Renal cortical epithelial cell (primary cell): ENCODE results near the gene CREB3L1. TPM values are rescaled to one million over a fixed set of nuclear protein-coding genes. Genes with fewer than 3 reads are reported as not detected.

Experiments used
- DNase-seq: peaks from one replicate; pipeline ENCODE4 v3.0.0-alpha.2; 2011; ENCODE audit warnings: low read depth
- total RNA-seq: library from RNA; depleted of rRNA; stranded (reverse); fragments of >200 nt; gene quantifications from 2 replicates; pipeline ENCODE4 v1.2.3, GENCODE V29; 2014

The CREB3L1 gene
- 2.1 and 6.7 TPM in 2 replicates for total RNA-seq

DNA sequence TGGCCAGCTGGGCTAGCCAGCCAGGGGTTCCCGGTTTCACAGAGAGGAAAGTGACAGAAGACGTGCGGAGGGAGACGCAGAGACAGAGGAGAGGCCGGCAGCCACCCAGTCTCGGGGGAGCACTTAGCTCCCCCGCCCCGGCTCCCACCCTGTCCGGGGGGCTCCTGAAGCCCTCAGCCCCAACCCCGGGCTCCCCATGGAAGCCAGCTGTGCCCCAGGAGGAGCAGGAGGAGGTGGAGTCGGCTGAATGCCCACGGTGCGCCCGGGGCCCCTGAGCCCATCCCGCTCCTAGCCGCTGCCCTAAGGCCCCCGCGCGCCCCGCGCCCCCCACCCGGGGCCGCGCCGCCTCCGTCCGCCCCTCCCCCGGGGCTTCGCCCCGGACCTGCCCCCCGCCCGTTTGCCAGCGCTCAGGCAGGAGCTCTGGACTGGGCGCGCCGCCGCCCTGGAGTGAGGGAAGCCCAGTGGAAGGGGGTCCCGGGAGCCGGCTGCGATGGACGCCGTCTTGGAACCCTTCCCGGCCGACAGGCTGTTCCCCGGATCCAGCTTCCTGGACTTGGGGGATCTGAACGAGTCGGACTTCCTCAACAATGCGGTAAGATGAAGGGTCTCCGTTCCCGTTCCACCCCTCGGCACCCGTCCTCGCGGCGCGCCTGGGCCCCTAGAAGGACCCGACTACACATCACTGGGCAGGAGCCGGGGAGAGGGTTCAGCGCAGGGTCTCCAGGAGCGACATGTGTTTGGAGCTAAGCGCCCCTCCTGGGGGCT, at the start of gene CREB3L1:
CREB3L1 (plus strand) TSS at position 41 of the 765 bp plus-strand sequence; CDS start at position 491, 450 bp downstream.
- DNase-seq = no peak

DNA sequence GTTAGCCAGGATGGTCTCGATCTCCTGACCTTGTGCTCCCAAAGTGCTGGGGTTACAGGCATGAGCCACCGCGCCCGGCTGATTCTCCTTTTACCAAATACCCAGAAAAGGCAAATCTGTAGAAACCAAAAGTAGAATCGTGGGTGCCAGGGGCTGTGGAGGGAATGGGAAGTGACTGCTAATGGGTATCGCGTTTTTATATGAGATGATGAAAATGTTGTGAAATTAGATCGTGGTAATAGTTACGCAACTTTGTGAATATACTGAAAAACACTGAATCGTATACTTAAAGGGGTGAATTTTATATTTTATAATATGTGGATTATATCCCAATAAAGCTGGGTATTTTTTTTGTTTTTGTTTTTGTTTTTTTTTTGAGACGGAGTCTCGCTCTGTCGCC, 48.2 kb upstream of the CREB3L1 start:
- DNase-seq = no peak

DNA sequence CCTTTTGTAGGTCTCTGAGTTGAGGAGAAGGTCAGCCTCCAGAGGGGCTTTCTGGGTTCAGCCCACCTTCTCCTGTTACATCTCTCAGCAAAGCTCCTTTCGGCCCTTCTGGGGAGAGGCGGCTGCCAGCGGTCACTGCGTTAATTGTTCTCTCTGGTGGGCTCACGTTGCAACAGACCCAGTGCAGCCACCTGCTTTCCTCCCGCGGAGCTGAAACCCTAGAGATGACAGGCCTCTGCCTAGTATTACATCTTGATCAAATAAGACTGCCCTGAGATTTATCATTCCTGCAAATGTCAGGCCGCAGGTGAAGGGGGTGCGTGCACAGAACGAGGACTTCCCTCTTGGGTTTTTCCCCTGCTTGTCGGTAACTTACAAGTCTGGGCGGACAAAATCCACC, 43.2 kb upstream of the CREB3L1 start:
- DNase-seq = no peak

DNA sequence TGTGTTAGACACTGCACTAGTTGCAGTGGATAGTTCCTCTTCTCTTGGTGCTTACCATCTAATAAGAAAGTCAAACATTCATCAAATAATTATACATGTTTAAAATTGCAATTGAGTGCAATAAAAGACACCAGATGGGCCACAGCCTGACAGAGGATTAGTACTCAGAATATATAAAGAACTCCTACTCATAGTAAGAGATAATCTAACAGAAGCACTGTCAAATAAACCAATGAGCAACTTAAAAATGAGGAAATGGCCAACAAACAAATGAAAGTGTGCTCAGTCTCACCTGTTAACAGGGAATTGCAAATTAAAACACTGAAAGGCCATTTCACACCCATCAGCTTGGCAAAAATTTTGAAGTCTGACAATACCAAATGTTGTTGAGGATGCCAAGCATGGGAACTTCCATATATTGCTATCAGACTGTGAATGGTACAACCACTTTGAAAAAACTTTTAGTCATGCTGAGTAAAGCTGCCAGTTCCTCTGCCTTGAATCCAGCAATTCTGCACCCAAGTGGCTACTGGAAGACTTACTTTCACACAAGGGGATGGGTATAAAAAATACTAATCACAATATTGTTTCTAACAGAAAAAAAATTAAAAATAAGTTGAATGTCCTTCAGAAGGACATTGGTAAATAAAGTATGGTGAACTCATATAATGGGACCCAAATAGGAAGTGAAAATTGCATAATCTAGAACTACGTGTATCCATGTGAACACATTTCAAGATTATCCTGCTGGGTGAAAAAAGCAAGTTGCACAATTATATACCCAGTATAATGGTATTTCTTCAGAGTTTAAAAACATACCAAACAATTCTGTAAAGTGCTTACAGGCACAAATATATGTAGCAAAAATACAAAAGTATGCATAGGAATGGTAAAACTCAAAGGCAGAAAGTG, 41.4 kb upstream of the CREB3L1 start:
- DNase-seq = no peak

GRCh38 chr11:46236918-46237247, 40.6 kb upstream of the CREB3L1 start:
- no peak for DNase-seq

DNA sequence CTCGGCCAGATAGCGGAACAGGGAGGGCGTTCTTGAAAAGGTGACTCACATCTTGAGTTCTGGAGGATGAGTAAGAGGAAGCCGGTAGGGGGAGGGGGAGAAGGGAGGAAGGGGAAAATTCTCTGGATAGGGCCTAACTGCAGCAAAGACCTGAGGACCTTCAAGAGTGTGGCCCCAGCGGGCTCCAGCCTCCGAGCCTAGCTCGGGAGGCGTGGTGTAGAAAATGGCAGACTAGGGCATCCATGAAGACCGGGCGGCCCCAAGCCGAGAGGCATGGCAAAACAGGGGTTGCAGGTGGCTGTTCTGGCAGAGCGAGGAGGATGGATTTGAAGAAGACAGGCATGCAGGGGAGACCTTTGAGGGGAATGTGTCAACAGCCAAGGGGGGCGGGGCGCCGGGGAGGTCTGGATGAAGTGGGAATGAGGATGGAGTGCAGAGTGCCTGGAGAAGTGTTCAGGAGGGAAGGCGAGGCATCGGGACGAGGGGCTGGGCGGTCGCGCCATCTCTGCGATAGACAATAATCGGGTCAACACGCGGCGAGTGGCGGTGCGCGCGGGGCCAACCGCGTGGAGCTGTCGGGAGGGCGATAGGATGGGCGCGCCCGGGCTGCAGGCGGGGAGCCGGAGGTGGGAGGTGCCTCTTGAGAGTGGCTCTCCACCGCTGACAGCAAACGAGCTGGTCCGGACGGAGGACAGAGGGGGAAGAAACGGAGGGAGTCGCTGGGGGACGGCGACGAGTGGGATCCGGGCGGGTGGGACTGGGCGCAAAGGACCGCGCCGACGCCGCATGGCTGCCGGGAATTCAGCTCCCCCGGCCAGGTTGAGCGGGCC, 40.0 kb upstream of the CREB3L1 start:
- peak; percentile 87 for DNase-seq

DNA sequence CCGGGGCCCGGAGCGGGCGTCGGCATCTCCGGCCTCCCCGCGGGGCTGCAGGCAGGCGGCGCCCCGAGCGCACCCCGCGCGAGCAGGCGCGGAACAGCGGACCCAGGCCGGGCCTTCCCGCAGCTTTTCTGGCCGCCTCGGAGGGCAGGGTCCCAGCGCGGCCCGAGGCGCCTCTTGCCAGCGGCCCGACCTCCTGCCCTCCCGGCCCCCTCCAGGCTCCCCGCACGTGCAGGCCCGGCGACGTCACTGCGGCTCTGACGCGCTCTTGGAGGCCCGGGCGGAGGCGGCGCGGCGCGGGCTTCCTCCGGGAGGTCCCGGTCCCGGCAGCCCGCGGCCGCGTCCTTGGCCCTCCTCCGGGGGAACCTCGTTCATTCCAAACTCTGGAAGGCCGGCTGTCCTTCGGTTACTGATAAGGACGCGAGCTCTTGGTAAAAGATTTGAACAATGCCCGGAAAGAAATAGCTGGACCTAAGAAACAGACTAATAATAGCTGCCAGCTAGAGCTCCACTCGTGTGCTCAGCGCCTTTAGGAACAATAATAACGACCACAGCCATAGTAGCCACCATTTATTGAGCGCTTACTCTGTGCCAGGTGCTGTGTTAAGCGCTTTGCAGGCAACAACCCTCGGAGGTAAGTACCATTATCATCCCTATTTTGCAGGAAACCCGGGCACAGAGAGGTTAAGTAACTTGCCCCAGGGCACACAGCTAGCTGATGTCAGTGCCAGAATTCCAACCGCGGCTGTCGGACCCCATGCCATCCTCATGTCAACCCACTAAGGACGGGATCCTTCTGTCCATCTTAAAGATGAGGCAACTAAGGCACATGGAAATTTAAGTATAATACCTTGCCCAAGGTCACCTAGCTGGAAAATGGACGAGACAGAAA, 39.1 kb upstream of the CREB3L1 start:
- no peak for DNase-seq

- DNase-seq = peak; percentile 40
Observed at GRCh38 chr11:46238967-46239800, 38.3 kb upstream of the CREB3L1 start.

- DNase-seq = peak; percentile 36
Observed at GRCh38 chr11:46239801-46240061, 37.7 kb upstream of the CREB3L1 start.

- no peak for DNase-seq
Observed at GRCh38 chr11:46240371-46240770, 37.1 kb upstream of the CREB3L1 start.

GRCh38 chr11:46240861-46241260, 36.6 kb upstream of the CREB3L1 start:
- DNase-seq = peak; percentile 37

DNA sequence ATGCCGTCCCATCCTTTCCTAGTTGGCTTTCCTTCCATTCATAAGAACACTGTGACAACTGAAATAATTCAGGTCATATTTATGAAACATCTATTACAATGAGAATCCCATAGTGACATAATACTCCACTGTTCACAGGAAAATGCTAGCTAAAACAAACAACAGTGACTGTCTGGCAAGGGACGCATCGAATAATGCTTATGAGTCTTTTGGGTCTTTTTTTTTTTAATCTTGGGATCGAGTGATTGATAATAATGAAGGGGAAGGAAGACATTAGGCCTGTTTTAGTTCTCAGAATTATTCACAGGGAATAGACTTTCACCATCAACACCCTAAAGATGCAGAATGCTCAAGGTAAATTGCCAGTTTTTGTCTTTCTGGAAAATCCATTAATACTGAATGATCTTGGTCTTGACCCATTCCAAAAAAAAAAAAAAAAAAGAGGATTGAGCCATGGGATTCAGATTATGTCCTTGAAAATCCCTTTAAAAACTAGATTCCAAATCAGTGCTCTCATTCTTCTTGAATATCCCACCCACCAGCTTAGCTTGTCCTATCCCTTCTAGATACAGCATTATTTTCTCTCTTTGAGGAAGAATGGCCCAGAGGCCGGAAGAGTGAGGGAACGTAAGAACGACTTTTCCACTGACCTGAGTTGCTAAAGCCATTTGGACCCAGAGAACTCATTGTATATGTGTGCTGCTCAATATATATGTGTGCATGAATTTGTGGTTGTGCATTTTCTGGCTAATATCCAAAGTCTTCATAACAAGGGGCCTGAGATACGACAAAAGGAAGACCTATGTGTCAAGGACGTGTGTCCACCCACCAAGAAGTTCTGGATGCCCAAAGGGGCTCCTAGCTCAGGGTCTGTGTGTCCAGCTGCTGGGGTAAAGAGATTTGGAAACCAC, 35.2 kb upstream of the CREB3L1 start:
- no peak for DNase-seq

DNA sequence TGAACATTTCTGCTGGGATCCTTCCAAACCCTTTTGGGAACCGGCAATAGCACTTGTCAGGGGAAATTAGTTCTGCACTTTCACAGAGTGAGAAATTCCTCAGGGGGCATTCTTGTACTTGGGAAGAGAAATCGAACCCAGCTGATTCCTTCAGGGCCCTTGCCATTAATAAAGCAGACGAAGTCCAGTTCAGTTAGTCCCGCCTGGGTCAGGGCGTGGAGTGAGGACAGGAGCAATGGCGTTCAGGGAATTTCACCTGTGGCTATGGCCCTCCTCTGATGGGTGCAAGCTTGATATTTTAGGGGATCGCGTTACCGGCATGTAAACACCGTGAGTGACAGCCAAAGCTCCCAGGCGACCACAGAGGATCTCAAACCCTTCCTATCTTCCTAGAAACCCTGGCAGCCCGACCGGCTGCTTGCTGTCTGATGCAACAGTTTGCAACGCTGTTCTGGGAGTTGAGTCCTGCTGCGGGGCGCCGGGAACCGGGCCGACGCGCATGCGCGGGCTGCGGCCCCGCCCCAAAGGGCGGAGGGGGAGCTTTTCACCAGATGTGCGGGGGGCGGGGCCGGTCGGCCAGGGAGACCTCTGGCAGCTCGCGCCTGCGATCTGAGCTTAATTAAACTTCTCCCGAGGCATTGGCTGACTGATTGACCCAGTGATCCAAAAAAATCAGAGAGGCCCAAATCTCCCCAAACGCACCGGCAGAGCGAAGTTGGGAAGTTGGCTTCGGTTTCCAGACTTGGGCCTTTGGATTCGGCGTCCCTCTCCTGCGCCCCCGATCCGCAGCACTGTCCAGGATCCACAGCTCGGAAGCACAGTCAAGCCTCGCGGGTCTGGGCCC, 34.3 kb upstream of the CREB3L1 start:
- peak; percentile 85 for DNase-seq

DNA sequence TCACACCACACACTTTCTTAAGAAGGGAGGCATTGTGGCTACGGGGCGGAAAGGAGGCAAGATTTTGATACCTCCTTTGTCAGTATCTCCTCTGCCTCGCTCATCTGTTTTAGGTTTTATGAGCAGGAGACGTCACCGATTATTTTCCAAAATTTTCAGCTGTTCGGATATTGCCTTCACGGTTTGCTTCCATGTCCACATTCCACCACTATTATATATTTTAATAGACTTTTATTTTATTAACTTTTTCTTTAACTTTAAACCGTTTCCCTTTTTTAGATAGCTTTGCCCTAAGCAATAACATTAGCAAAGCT, 33.7 kb upstream of the CREB3L1 start:
- no peak for DNase-seq

DNA sequence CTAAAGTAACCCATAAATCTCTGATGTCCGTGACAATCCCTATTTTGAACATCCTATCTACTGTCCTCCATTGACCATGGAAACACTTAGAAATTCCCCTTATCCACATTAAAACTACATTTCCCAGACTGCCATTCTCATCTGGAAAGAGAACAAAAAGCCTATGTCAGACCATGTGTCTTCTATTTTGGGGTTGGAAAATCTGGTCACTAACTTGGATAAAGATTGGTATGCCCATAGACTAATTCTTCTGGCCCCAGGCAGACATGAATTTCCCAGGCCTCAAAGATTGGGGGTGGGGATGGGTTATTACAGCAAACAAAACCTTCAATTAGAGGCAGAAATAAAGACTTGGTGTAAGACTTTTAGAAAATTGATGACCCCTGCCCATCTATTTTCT, 30.9 kb upstream of the CREB3L1 start:
- no peak for DNase-seq

DNA sequence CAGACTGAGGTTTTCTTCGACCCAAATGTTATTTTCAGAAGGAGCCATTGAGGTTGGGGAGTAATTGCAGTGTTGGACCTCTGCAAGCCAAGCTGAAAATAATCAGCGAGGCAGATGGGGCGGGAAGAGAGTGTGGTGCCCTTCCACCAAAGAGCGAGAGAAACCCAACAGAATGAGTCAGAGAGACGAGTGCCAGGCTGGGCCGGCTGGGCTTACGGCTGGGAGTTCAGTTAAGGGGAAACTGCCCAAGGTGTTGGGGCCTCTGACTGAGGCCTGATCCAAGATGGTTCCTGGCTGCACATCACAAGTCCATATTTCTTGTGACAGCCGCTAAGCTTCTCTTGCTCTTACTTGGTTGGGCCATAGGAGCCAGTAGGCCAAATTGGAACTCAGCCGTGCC, 30.4 kb upstream of the CREB3L1 start:
- no peak for DNase-seq

DNA sequence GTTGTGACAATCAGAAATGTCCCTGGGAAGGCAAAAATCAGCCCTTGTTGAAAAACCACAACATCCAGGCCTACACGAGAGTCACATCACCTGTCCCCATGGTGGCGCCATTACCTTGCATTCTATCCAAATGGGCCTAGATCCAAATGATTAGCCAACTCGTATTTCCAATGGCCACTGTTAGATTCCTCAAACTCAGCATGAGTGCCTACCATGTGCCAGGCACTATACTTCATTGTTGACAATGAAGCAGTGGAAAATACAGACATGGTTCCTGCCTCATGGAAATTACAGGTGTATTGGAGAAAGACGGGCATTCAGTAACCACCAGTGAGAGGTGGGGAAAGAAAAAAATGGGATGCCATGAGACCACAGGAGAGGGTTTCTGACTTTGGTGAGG, 29.8 kb upstream of the CREB3L1 start:
- DNase-seq = peak; percentile 76

DNA sequence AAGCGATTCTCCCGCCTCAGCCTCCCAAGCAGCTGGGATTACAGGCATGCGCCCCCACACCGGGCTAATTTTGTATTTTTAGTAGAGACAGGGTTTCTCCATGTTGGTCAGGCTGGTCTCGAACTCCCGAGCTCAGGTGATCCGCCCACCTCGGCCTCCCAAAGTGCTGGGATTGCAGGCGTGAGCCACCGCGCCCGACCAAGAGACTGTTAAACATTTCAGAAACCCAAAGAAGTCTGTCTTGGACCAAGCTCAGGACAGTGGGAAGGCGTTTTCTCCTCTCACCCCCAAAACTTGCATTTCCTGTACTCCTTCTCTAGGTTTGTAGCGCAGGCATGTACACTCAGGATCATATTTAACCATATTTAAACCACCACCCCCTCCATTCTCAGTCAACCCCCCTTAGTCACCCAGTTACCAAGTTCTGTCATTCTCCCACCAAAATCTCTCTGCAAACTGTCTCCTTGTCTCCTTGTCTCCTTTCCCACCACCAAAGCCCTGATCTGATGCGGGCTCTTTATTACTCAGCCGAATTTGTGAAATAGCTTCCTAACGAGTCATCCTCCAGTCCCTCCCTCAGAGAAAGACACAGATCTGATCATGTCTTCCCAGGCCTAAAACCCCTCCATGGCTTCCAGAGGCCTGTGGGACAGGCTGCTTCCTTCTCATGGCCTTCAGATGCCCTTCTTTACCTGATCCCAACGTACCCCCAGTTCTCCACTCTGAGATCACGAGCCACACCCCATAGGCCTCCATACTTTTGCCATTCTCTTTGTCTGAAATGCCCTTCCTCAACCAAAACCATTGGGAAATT, 29.0 kb upstream of the CREB3L1 start:
- DNase-seq = peak; percentile 89
